GM21367 (cell line): ENCODE results near the gene NR1H4.
"Not testable (repeated sequence)": the region's sequence is repeated elsewhere in the genome, so short reads cannot be mapped to it uniquely, and the experiment has no call there.

Experiments
- ATAC-seq: cut with Tn5 transposase; IDR thresholded peaks from one replicate; pipeline ENCODE4 v1.9.1; 2021; ENCODE audit not compliant: unreplicated experiment

NR1H4 gene

GRCh38 chr12:100468126-100468525 is 5.5 kb upstream of the NR1H4 start:
- ATAC-seq, result no peak

DNA sequence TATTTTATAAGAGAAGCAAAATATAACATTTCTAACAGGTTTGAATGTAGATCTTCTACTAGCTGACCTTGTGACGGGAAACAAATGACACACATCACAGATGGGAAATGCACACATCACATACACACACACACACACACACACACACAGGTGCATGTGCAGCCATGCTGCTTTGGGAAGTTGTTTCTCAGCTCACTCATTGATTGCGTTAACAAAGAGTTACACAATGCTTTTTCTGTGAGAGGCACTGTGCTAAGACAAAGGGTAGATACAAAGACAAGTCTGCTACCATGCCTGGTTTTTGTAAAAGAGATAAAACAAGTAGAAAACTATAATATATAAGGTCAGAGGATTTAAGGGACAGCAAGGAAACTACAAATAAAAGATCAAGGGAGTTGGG is 1.3 kb upstream of the NR1H4 start:
- ATAC-seq, result no peak

GRCh38 chr12:100473050-100473715 is 483 bp upstream of the NR1H4 start:
- ATAC-seq, result no peak

DNA sequence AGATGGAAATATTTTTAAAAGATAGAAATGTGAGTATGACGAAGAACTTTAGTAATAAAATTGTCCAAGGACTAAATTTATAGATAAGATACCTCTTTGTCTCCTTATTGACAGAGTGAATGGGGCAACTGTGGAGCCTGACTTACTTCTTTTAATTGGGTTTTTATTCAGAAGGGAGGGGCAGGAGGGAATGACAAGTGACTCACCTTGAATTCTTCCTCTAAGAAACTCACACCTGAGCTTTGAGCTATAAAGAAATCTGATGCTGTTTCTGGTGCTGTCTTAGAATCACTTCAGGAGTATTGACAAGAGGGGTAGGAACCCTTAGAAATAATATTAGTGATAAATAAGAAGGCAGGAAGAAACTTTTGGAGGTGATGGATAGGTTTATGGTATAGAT is 951 bp downstream of the NR1H4 start:
- ATAC-seq, result no peak

DNA sequence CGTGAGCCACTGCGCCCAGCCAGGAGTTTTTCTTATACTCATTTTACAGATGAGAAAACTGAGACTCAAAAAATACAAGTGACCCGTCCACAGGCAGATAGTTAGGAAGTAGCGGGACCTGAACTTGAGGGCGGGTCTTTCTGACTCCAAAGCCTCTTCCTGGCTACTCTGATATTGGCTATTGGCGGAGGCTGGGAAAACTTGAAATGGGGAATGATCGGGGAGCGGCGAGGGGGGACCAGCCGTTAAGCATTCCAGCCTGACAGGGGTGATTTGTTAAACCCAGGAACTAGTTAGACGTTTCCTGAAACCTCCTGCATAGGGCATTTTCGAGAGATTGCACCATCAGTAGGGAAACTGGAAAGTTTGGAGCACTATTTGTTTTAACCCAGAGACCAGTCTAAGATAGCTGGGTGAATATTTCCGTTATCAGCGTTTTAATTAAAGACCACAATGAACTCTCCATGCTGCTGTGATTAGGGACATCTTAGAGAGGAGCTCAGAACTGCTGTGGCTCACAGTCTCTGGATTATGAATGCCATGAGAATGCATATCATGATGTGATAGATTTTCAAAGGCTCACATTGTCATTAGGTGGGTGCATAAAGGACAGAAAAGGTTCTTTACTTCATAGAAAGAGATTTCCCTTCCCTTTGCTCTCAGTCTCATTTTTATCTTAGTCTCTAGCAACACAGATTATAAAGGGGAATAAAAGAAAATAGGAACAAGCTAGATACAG is 2.5 kb downstream of the NR1H4 start:
- no peak for ATAC-seq

DNA sequence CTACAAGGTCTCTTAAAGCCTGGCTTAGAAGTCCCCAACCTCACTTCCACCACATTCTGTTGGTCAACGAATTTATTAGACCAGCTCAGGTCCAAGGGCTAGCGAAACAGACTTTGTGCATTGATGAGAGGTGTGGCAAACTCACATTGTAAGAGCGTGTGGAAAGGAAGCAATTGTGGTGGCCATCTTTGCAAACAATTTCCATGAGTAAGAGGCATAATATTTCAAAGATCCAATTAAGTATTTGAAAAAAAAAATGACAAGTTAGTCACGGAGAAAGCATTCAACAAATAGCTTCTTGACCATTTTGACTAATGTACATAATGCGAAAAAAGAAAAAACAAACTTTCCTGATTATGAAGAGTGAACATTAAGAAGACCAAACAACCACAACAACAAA is 7.4 kb downstream of the NR1H4 start:
- ATAC-seq, result no peak

- ATAC-seq, result no peak
Measured at GRCh38 chr12:100484183-100484886, 10.7 kb downstream of the NR1H4 start.

- ATAC-seq, result no peak
Measured at GRCh38 chr12:100484891-100485471, 11.3 kb downstream of the NR1H4 start.

DNA sequence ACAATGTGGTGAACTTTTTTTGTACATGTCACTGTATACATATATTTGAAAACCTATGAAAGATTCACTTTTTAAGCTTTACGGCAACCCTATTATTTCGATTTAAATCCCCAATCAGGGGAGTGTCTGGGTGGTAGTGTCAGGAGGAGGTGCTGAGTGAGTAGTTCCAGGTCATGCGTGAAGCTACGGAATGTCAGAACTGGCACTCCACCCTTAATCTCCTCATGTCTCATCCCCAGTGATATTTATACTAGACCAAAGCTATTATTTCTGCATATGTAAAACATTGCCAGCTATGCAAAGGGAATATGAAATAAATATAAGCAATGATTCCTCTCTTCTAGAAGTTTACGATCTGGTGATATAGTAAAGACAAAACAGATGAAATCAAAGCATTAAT is 12.3 kb downstream of the NR1H4 start:
- no peak for ATAC-seq

DNA sequence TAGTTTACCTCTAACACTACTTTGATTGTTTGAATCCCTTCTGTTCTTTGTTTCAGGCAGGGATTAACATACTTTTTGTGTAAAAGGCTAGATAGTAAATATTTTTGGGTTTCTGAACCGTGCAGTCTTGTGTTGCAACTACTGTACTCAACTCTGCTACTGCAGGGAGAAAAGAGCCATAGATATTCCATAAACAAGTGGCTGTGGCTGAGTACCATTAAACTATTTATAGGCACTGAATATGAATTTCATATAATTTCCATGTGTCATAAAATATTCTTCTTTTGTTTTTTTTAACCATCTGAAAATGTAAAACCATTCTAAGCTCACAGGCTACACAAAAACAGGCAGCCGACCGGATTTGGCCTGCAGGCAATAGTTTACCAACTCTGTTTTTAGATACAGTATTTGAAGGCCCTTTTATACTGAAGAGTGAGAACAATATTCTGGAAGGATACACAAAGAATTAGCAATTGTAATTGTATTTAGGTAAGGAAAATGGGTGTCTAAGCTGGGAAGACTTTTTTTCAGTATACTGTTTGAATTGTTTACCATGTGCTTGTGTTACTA is 15.7 kb downstream of the NR1H4 start:
- no peak for ATAC-seq

DNA sequence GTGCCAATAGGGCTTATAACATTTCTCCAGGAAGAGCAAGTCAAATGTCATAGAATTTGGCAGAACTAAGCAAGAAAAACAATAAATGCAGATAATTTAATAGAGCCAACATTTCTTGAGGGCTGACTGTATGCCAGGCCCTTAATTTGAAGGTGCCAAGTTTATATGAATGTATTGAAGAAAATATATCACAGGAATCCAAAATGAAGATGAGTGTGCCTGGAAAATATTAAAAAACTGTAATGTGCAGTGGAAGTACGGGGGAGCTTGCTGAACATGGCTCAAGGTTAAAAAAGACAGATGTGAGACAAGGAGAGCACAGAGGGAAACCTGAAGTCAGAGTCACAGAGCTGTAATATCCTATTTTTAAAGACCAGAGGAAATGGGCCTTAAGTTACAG is 16.4 kb downstream of the NR1H4 start:
- ATAC-seq, result no peak

DNA sequence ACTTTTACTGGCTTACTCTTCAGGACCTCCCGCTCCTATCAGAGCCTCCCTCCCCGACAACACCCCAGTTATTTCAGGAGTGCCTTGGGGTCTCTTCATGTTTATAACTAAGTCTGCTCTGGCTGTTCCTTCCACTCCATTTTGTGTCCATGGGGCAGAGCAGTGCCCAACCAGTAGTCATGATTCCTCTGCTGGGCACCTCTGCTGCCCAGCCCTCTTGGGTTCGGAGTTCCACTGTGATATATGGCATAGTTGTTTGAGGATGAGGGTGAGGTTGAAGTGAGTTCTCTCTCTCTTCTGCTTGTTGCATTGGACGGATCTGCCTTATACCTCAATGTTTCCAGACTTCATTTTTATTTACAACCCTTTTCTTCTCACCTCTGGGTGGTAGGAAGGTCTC is 17.4 kb downstream of the NR1H4 start:
- no peak for ATAC-seq

- ATAC-seq, result no peak
Measured at GRCh38 chr12:100493396-100494012, 19.8 kb downstream of the NR1H4 start.

DNA sequence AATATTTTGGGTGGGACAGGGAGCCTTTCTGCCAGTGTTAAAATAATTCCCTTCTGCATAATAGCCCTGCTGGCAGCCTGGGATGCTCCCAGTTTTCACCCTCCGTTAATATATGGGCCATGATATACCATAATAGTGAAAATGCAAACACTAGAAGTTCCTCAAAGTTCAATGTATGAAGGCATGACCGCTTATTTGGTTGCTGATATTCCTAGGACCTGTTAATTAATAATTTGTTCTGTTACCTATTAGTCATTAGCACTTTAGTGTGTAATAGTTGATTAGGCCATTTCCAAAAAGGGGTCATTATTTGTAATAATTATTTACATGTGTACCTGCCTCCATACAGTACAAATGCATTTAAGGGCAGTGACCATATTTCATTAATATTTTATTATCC is 20.4 kb downstream of the NR1H4 start:
- no peak for ATAC-seq

DNA sequence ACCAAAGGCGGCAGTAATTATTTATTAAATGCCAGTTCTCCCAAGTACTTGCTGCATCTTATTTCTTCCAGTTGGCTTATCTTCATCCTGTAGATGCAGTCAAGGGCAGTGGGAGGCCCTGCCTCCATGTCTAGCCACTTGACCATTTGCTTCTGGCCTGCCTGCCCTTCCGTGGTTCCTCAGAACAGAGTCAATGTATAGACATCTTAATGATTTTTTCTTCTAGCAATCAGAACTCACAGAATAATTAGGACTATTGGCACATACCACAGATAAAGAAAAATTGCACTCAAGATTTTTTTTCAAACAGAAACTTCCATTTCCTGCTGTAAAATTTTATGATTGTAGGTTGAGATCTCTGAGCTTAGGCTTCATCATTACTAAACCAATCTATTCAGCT is 20.9 kb downstream of the NR1H4 start:
- ATAC-seq, result no peak

DNA sequence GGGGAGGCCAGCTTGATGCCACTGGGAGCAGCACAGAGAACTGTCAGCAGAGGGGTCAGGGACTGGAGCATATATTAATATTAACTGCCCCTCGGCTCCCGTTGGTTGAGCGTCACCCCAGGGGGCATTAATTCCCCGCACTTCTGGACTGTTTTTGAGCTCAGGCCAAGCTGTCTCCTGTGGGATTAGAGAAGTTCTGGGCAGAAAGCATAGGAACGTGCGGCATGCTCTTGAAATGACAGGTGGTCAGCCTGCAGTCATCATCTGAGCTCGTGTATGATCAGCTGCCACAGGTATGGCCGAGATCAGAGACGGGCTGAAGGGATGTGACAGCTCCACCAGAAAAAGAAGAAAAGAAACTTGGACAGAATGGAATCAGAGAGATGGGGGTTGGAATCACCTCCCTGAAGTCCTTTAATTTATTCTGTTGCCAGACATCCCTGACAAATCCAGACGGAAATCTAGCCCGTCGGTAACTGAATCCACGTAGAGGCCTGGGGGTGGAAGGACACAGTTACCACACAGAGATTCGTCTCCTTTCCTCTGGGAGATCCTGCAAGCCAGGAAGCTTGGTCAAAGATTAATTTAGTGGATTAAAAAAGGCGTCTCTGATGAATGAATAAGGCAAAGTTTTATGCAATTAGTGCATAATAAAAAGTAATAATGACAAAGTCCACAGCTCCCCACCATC is 23.6 kb downstream of the NR1H4 start:
- ATAC-seq, result no peak

- ATAC-seq, result no peak
Measured at GRCh38 chr12:100498141-100498540, 24.5 kb downstream of the NR1H4 start.

GRCh38 chr12:100499416-100499815 is 25.8 kb downstream of the NR1H4 start:
- ATAC-seq, result no peak

- ATAC-seq, result not testable (repeated sequence)
Measured at GRCh38 chr12:100502718-100503117, 29.1 kb downstream of the NR1H4 start.

GRCh38 chr12:100503228-100503628 is 29.6 kb downstream of the NR1H4 start:
- no peak for ATAC-seq
